Tibial nerve (tissue), 4 donors: Measurements from ENCODE around the gene PASD1. TPM values are rescaled to one million over a fixed set of nuclear protein-coding genes. Genes with fewer than 3 reads are reported as not detected.

Source experiments
- DNase-seq, 2 donors: peaks; one replicate each; pipeline ENCODE4 v3.0.0-alpha.2; 2019; ENCODE audit warnings: low spot score in 2 of 2
- H3K27ac ChIP-seq, 4 donors: fragments of 200-600 bp; sonication (generic) in 3 of 4; one replicate each; pipeline ENCODE4 v1.5.1; 2017 to 2019; ENCODE audit warnings: mild to moderate bottlenecking in 1 of 4
- H3K27me3 ChIP-seq, 2 donors: fragments of 200-600 bp; sonication (generic) in 1 of 2; one replicate each; pipeline versions ENCODE4 v1.5.1 to v1.6.0; 2017 to 2019
- H3K36me3 ChIP-seq, 3 donors: fragments of 200-600 bp; sonication (generic); one replicate each; pipeline ENCODE4 v1.5.1; 2018 to 2019
- H3K4me1 ChIP-seq, 4 donors: fragments of 200-600 bp; sonication (generic) in 3 of 4; one replicate each; pipeline ENCODE4 v1.5.1; 2017 to 2019
- H3K4me3 ChIP-seq, 4 donors: fragments of 200-600 bp; sonication (generic) in 3 of 4; one replicate each; pipeline ENCODE4 v1.5.1; 2017 to 2019; ENCODE audit warnings: mild to moderate bottlenecking in 1 of 4, moderate library complexity in 1 of 4
- H3K9me3 ChIP-seq, 4 donors: fragments of 200-600 bp; sonication (generic) in 3 of 4; one replicate each; pipeline ENCODE4 v1.5.1; 2017 to 2019
- CTCF ChIP-seq, 5 experiments: fragments of 200-600 bp in 3 of 5; fragments of 450-650 bp in 2 of 5; sonication (generic) in 3 of 5; IDR thresholded peaks; one replicate each; pipeline ENCODE4 v1.5.1; 2016 to 2019; ENCODE audit warnings: antibody characterized with exemption in 5 of 5, mild to moderate bottlenecking in 3 of 5, moderate library complexity in 2 of 5
- EP300 ChIP-seq, 2 donors: sonication (generic); formaldehyde crosslinking; IDR thresholded peaks; one replicate each; pipeline ENCODE4 v1.6.1; 2017; ENCODE audit warnings: antibody characterized with exemption in 2 of 2, mild to moderate bottlenecking in 1 of 2
- POLR2A ChIP-seq, 2 donors: fragments of 450-650 bp; IDR thresholded peaks; one replicate each; pipeline ENCODE4 v1.6.1; 2017; ENCODE audit warnings: antibody characterized with exemption in 2 of 2, mild to moderate bottlenecking in 2 of 2, moderate library complexity in 2 of 2
- WGBS, 2 donors: methylation state at CpG; one replicate each; pipeline ENCODE4 v1.1.5; 2018; 5-methylcytosine and 5-hydroxymethylcytosine counted together
- total RNA-seq, 4 donors: library from RNA; depleted of rRNA; stranded (reverse); fragments of >200 nt; gene quantifications; one replicate each; pipeline ENCODE4 v1.1.0, GENCODE V29; 2016

PASD1 gene
- total RNA-seq, 4 donors from 2014 or later: not detected

GRCh38 chrX:151725338-151725614, 161.8 kb downstream of the PASD1 start:
- TF ChIP-seq EP300 (IDR thresholded peaks at IDR 0.05) (no peak), CTCF (IDR thresholded peaks at IDR 0.05) (no peak), POLR2A (IDR thresholded peaks at IDR 0.05) (no peak)
- H3K4me1 ChIP-seq: no peaks in the 10 kb centered on the region
- H3K36me3 ChIP-seq: no peaks in the 10 kb centered on the region
- no peak overlapping the region for H3K4me3 ChIP-seq
- DNase-seq: no peak
- no peaks in the 10 kb centered on the region for H3K9me3 ChIP-seq
- WGBS, 2 donors: 40 to 43% methylated on average over 1 of the region's 1 CpG
- no peak overlapping the region for H3K27ac ChIP-seq
- H3K27me3 ChIP-seq: no peaks in the 10 kb centered on the region

Other genes starting within 250 kb of the PASD1 start
- gene VMA21, start 166.5 kb upstream of the PASD1 start, total RNA-seq: 10 to 100 TPM; 26.6 to 40.2 (median 30.1) TPM
- 10 to 100 TPM; 14.0 to 55.7 (median 15.9) TPM for gene PRRG3, start 131.8 kb downstream of the PASD1 start, total RNA-seq
- gene FATE1, start 152.4 kb downstream of the PASD1 start, total RNA-seq: not detected
- not detected for gene CNGA2, start 171.1 kb downstream of the PASD1 start, total RNA-seq